22Rv1 (cell line): Measurements from ENCODE around the gene ALDH1L1.

Experiments used
- CTCF ChIP-seq: fragments of 450-650 bp; IDR thresholded peaks from 2 replicates; pipeline ENCODE4 v1.5.1; 2017; ENCODE audit warnings: mild to moderate bottlenecking
- ZFX ChIP-seq: fragments of 450-650 bp; IDR thresholded peaks from 2 replicates; pipeline ENCODE4 v1.6.1; 2017; ENCODE audit warnings: antibody characterized with exemption, borderline replicate concordance

DNA sequence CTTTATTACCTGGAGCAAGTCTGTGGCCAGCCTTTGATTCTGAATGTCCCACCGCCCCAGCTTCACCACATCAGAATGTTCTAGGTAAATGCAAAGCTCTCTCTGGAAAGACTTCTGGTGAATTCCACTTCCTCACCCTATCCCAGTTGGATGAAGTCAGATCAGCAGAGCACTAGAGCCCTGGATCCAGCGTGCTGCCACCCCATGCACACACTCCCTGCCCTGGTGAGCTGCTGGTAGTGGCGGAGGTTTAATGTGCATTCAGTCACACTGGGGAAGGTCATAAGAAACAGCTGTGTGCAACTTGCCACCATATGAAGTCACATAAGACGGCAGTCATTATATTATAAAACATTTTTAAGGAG is 80.1 kb downstream of the ALDH1L1 start:
- TF ChIP-seq CTCF (no peak), ZFX (no peak)
